A549 (cell line): ENCODE results near the gene GRIK2.

Source experiments
- CEBPB ChIP-seq, 2 experiments: fragments of >200 bp in 1 of 2; sonication (Bioruptor Twin) in 1 of 2; formaldehyde crosslinking in 1 of 2; IDR thresholded peaks; 2 replicates each; pipeline ENCODE4 v1.6.1; 2012 to 2016
- CTCF ChIP-seq: fragments of >200 bp; sonication (Bioruptor Twin); formaldehyde crosslinking; IDR thresholded peaks from 3 replicates; pipeline ENCODE4 v1.5.1; 2016
- MAFK ChIP-seq: fragments of 450-650 bp; IDR thresholded peaks from 2 replicates; pipeline ENCODE4 v1.6.1; 2014; ENCODE audit not compliant: partially characterized antibody
- MYC ChIP-seq: IDR thresholded peaks from 2 replicates; pipeline ENCODE4 v1.6.1; 2012; ENCODE audit warnings: mild to moderate bottlenecking, inconsistent platforms, low read length, improper control_type of control experiment, borderline replicate concordance
- POLR2AphosphoS2 ChIP-seq: conservative IDR thresholded peaks from 2 replicates; pipeline ENCODE4 v1.6.1; 2012; ENCODE audit warnings: low read length, improper control_type of control experiment, inconsistent platforms
- ZNF302 ChIP-seq: fragments of 250-450 bp; sonication (Bioruptor Pico); IDR thresholded peaks from 2 replicates; pipeline ENCODE4 v1.9.0; 2021; ENCODE audit warnings: inconsistent platforms, mild to moderate bottlenecking, moderate library complexity

- TF ChIP-seq CTCF = no peak
- no peak for TF ChIP-seq CEBPB (IDR thresholded peaks at IDR 0.05)
- no peak for TF ChIP-seq POLR2AphosphoS2
- no peak for TF ChIP-seq MYC
- no peak for TF ChIP-seq MAFK
- no peak for TF ChIP-seq ZNF302 (CRISPR knock-in tag)
Observed at GRCh38 chr6:102066301-102066700, 672.8 kb downstream of the GRIK2 start.
